HepG2 (cell line): ENCODE measurements around the gene EMCN. TPM values are rescaled to one million over a fixed set of nuclear protein-coding genes. Genes with fewer than 3 reads are reported as not detected.
"Not testable (repeated sequence)": the region's sequence is repeated elsewhere in the genome, so short reads cannot be mapped to it uniquely, and the experiment has no call there.

ENCODE experiments used
- ATAC-seq: fragments of 200-7000 bp; cut with Tn5 transposase; 3 replicates; pipeline ENCODE4 v1.9.1; 2020; ENCODE audit warnings: mild to moderate bottlenecking, moderate library complexity
- BruUV-seq: library from RNA; stranded (reverse); fragments of 400-500 nt; replicated peaks from 2 replicates; lab custom pipeline; 2021; lab: Mats Ljungman, UMichigan
- CTCF ChIA-PET: fragments of 300-600 bp; formaldehyde crosslinking; extraction: SDS; loops from one replicate; lab custom pipeline; 2021; ENCODE audit warnings: low total read pairs, inconsistent platforms, low intra/inter-chr PET ratio; lab: Yijun Ruan, JAX
- POLR2A ChIA-PET: fragments of 350-600 bp; sonication (Branson Sonifier 250); formaldehyde crosslinking; loops from one replicate; lab custom pipeline; 2020; ENCODE audit warnings: antibody characterized with exemption, inconsistent platforms; lab: Yijun Ruan, JAX
- DNase-seq: peaks from one replicate; pipeline ENCODE4 v3.0.0-alpha.2; 2015; ENCODE audit warnings: low spot score
- FAIRE-seq: peaks from 3 replicates; lab custom pipeline; 2011; peaks lifted over from hg19 to GRCh38; lab: Jason Lieb, UNC
- H2AFZ ChIP-seq: one replicate; pipeline ENCODE4 v1.6.1; 2011; ENCODE audit warnings: low read length, inconsistent platforms
- H3K27ac ChIP-seq: fragments of 300-600 bp; 3 replicates; pipeline ENCODE4 v1.8.0; 2011; ENCODE audit warnings: mixed run types, mild to moderate bottlenecking, mixed read lengths, low read length, inconsistent platforms; ENCODE audit not compliant: insufficient read depth; ENCODE audit errors: extremely low read length
- H3K27me3 ChIP-seq, 2 experiments: fragments of 200-600 bp in 1 of 2; 2 replicates in 1 of 2; 3 replicates in 1 of 2; pipeline versions ENCODE4 v1.6.0 to v1.8.0; 2011; ENCODE audit warnings: low read length in 2 of 2, mild to moderate bottlenecking in 2 of 2, moderate library complexity in 2 of 2, inconsistent platforms in 1 of 2; ENCODE audit not compliant: insufficient read depth in 2 of 2, control insufficient read depth in 1 of 2
- H3K36me3 ChIP-seq, 2 experiments: fragments of 200-600 bp in 1 of 2; replicated peaks in 1 of 2; 2 replicates in 1 of 2; 3 replicates in 1 of 2; pipeline versions ENCODE4 v1.5.1 to v1.8.0; 2011; ENCODE audit warnings: low read length in 2 of 2, inconsistent platforms in 1 of 2; ENCODE audit not compliant: insufficient read depth in 2 of 2, control insufficient read depth in 1 of 2
- H3K4me1 ChIP-seq: 2 replicates; pipeline ENCODE4 v1.5.1; 2012; ENCODE audit warnings: low read length, inconsistent platforms; ENCODE audit not compliant: insufficient read depth
- H3K4me2 ChIP-seq: 2 replicates; pipeline ENCODE4 v1.6.0; 2011; ENCODE audit warnings: low read depth, low read length, inconsistent platforms
- H3K4me3 ChIP-seq, 3 experiments: fragments of 200-600 bp in 1 of 3; sonication (generic), shearing (Covaris generic) in 1 of 3; replicated peaks in 1 of 3; 2 replicates each; pipeline ENCODE4 v1.5.1; 2011 to 2016; ENCODE audit warnings: low read length in 3 of 3, inconsistent platforms in 2 of 3, low read depth in 2 of 3, mild to moderate bottlenecking in 2 of 3, control low read depth in 1 of 3, mixed read lengths in 1 of 3; ENCODE audit not compliant: insufficient read depth in 1 of 3
- H3K79me2 ChIP-seq: one replicate; pipeline ENCODE4 v1.6.1; 2011; ENCODE audit warnings: low read length, inconsistent platforms; ENCODE audit not compliant: insufficient read depth
- H3K9ac ChIP-seq: 2 replicates; pipeline ENCODE4 v1.6.0; 2011; ENCODE audit warnings: mild to moderate bottlenecking, low read depth, low read length, inconsistent platforms; ENCODE audit not compliant: insufficient read depth
- H3K9me3 ChIP-seq: 2 replicates; pipeline ENCODE4 v1.5.1; 2012; ENCODE audit warnings: mild to moderate bottlenecking, low read length
- H4K20me1 ChIP-seq: 2 replicates; pipeline ENCODE4 v1.6.0; 2011; ENCODE audit warnings: inconsistent platforms, mild to moderate bottlenecking, low read length, moderate library complexity; ENCODE audit not compliant: insufficient read depth
- NFE2L1 ChIP-seq: sonication (generic); formaldehyde crosslinking; IDR thresholded peaks from 2 replicates; pipeline ENCODE4 v1.4.0; 2020; ENCODE audit warnings: missing genetic modification reagents, mild to moderate bottlenecking, borderline replicate concordance
- STAT5B ChIP-seq: sonication (generic); formaldehyde crosslinking; IDR thresholded peaks from 2 replicates; pipeline ENCODE4 v1.4.0; 2020; ENCODE audit warnings: missing genetic modification reagents
- ZNF12 ChIP-seq: sonication (generic); formaldehyde crosslinking; IDR thresholded peaks from 2 replicates; pipeline ENCODE4 v1.5.0; 2020; ENCODE audit warnings: missing genetic modification reagents
- WGBS: methylation state at CpG from one replicate; pipeline ENCODE4 v1.1.6; 2017; ENCODE audit warnings: low lambda C conversion rate; 5-methylcytosine and 5-hydroxymethylcytosine counted together
- in situ Hi-C: cut with HindIII; loops from 2 replicates; pipeline ENCODE4 v1.10.0; 2017; ENCODE audit warnings: low pct_unique_long_range_greater_than_20kb; ENCODE audit not compliant: extremely low pct_ligation_motif_present
- intact Hi-C: fragments of 100-400 bp; cut with micrococcal nuclease; formaldehyde crosslinking; loops from one replicate; pipeline ENCODE4 v1.10.0; 2022; ENCODE audit not compliant: unreplicated experiment
- polyA plus RNA-seq, 8 experiments: library from polyadenylated mRNA; depleted of rRNA in 3 of 8; stranded (reverse) in 7 of 8; unstranded in 1 of 8; fragments of >200 nt; fragmentation: Illumina TruSeq in 4 of 8; extraction: Trizol in 4 of 8; gene quantifications; 2 replicates each; pipeline versions ENCODE4 v1.2.1 to v1.2.3, GENCODE V29; 2011 to 2016; ENCODE audit warnings: low read depth in 4 of 8, missing spikeins in 1 of 8, mixed read lengths in 1 of 8; ENCODE audit not compliant: insufficient read depth in 1 of 8
- total RNA-seq, 5 experiments: library from RNA; depleted of rRNA; stranded (reverse); fragments of >200 nt; fragmentation: Illumina TruSeq; extraction: Trizol; gene quantifications; 2 replicates each; pipeline ENCODE4 v1.2.3, GENCODE V29; 2016; ENCODE audit warnings: low read depth in 1 of 5
- TF ChIP-seq, protein P1 (sequence below): sonication (generic); formaldehyde crosslinking; IDR thresholded peaks from 2 replicates; pipeline ENCODE4 v1.5.0; 2020; ENCODE audit warnings: missing genetic modification reagents
- TF ChIP-seq, protein P2 (sequence below): sonication (generic); formaldehyde crosslinking; IDR thresholded peaks from 2 replicates; pipeline ENCODE4 v1.5.0; 2020; ENCODE audit warnings: missing genetic modification reagents

The EMCN gene
- total and polyA plus RNA-seq, 2 of the 13 experiments (the other 11 are each of a cell fraction or from before 2014, with no cell fraction given): not detected

DNA sequence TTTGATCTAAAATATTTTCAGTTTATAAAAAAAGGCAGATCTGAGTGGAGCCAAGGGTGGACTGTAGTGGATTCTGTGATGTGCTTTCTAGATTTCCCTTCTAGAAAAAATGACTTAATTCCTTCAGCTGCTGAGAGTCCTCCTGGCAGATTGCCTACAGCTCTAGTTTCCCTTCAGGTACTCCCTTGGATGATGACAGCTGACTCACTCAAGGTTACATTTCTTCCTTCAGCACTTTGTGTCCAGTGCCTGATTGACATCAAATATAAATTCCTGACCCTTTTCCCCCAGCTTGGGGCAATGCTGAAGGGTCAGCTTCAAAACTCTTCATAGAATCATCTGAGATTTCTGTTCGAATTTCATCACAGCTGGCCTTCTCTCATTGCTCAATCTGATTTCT is 161.7 kb downstream of the EMCN start:
- Histone ChIP-seq H3K36me3 (no peaks in the 10 kb centered on the region), H2AFZ (no peak overlapping the region), H3K9ac (no peak overlapping the region), H3K27ac (no peak overlapping the region), H3K4me2 (no peak overlapping the region), H3K4me3 (no peak overlapping the region), H3K27me3 (no peaks in the 10 kb centered on the region; a peak in 1 of 5 replicates), H3K79me2 (no peaks in the 10 kb centered on the region), H4K20me1 (no peaks in the 10 kb centered on the region), H3K9me3 (no peaks in the 10 kb centered on the region), H3K4me1 (no peaks in the 10 kb centered on the region)
- no peak for TF ChIP-seq ZNF12 (CRISPR knock-in tag)
- no peak for TF ChIP-seq NFE2L1 (CRISPR knock-in tag)
- TF ChIP-seq, protein P1, sequence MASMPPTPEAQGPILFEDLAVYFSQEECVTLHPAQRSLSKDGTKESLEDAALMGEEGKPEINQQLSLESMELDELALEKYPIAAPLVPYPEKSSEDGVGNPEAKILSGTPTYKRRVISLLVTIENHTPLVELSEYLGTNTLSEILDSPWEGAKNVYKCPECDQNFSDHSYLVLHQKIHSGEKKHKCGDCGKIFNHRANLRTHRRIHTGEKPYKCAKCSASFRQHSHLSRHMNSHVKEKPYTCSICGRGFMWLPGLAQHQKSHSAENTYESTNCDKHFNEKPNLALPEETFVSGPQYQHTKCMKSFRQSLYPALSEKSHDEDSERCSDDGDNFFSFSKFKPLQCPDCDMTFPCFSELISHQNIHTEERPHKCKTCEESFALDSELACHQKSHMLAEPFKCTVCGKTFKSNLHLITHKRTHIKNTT (CRISPR knock-in tag): no peak
- TF ChIP-seq STAT5B: no peak
- TF ChIP-seq, protein P2, sequence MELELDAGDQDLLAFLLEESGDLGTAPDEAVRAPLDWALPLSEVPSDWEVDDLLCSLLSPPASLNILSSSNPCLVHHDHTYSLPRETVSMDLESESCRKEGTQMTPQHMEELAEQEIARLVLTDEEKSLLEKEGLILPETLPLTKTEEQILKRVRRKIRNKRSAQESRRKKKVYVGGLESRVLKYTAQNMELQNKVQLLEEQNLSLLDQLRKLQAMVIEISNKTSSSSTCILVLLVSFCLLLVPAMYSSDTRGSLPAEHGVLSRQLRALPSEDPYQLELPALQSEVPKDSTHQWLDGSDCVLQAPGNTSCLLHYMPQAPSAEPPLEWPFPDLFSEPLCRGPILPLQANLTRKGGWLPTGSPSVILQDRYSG (CRISPR knock-in tag): no peak
- no peak for DNase-seq
- 0% methylated on average over 1 of the region's 1 CpG for WGBS
- BruUV-seq: no TSS peak
- no peak for ATAC-seq
- CTCF ChIA-PET: no interaction called here
- FAIRE-seq: no peak
- POLR2A ChIA-PET: no interaction called here
- intact Hi-C loops: no loop called here
- in situ Hi-C loops: no loop called here

DNA sequence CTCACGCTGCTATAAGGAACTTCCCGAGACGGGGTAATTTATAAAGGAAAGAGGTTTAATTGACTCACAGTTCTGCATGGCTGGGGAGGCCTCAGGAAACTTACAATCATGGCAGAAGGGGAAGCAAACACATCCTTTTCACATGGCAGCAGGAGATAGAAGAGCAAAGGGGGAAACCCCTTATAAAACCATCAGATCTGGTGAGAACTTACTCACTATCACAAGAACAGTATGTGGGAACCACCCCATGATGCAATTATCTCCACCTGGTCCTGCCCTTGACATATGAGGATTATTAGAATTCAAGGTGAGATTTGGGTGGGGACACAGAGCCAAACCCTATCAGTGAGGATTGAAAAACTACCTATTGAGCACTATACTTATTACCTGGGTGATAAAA is 165.5 kb downstream of the EMCN start:
- ATAC-seq, H3K27ac ChIP-seq, H3K9me3 ChIP-seq, H2AFZ ChIP-seq, in situ Hi-C loops, BruUV-seq, CTCF ChIA-PET, H3K79me2 ChIP-seq, FAIRE-seq, H4K20me1 ChIP-seq, POLR2A ChIA-PET, intact Hi-C loops, H3K9ac ChIP-seq, H3K27me3 ChIP-seq, H3K4me1 ChIP-seq, DNase-seq, H3K4me3 ChIP-seq, H3K4me2 ChIP-seq, H3K36me3 ChIP-seq: not testable (repeated sequence)
- WGBS: 1% methylated on average over 3 of the region's 3 CpGs
